ENCODE measurements around the gene NTF3.

The NTF3 gene

DNA sequence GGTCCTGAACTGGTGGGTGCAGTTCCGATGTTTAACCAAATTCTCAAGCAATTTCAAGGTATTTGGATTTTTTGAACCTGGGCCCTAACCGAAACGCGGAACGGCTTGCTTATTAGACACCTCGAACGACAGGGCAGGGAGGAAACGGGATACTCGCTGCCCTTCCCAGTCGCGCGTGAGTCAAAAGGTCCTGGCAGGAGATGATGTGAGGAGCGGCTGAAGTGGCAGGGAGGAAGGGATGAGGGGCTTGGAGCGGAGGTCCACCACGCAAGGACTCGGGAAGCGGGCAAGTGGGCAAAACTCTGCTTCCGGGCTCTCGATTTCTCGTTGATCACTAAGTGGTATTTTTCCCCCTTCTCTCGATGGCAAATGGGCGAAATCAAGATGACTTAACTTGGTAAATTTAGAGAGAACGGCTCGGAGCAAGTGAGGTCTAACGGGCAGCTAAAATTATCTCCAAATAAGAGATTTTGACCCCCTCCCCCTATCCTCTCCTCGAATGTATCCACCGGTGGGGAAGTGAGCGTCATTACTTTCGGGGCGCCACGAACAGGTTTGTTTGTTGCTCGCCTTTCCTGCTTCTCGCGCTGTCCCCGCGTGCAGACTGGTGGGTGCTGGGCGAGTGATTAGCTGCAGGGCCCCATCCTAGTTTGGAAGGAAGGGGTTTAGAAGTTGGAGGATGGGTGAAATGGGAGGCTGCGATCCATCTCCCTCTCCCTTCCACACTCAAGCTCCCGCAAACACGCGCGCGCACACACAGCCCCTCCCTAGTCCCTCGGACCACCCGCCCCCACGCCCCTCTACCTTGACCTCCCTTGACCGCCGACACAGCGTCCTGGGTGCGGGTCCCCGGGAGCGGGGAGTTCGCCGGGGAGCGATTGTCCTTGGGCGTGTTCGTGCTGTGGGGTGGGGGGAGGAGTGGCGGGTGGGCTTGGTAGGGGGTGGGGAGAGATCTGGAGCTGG lies 986 bp upstream of the NTF3 start:
- peak; percentile 69 for DNase-seq (ENCODE audit: low spot score)

GRCh38 chr12:5433081-5433844 lies 1.4 kb downstream of the NTF3 start:
- peak; percentile 80 for DNase-seq (ENCODE audit: low spot score)

DNA sequence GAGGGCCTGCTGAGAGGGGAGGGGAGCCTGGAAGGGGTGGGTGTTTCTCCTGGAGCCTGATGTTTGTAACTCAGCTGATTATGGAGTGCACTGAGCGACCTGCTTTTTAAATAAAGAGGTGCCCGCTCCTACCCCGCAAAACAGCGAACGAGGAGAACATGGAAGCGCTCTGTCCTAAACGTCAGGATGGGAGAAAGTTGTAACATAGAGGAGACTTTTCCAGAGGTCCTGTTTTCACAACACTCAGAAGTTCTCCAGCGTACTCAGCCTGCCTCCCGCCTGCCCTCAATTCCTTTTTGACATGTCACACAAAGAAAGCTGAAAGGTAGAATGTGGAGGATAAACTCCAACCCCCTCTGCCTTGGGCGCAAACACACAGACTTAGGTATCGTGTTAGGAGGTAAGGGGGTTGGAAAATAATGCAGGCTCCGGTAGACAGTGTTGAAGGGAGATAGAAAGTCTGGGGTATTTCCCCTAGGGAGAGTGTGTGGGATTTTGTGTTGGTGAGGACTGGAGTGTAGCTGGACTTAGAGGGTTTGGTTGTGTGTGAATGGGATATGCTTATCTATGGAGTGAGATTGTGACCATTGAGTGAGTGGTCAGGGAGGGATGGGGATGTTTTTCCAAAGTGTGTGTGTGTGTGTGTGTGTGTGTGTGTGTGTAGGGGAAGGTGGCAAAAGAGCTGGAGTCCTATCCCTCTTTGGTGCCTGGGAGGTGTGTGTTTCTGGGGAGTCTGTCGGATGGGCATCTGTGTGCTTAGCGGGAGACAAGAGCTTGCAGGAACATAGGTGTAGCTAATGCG lies 2.1 kb downstream of the NTF3 start:
- no peak for DNase-seq (ENCODE audit: low spot score)

DNA sequence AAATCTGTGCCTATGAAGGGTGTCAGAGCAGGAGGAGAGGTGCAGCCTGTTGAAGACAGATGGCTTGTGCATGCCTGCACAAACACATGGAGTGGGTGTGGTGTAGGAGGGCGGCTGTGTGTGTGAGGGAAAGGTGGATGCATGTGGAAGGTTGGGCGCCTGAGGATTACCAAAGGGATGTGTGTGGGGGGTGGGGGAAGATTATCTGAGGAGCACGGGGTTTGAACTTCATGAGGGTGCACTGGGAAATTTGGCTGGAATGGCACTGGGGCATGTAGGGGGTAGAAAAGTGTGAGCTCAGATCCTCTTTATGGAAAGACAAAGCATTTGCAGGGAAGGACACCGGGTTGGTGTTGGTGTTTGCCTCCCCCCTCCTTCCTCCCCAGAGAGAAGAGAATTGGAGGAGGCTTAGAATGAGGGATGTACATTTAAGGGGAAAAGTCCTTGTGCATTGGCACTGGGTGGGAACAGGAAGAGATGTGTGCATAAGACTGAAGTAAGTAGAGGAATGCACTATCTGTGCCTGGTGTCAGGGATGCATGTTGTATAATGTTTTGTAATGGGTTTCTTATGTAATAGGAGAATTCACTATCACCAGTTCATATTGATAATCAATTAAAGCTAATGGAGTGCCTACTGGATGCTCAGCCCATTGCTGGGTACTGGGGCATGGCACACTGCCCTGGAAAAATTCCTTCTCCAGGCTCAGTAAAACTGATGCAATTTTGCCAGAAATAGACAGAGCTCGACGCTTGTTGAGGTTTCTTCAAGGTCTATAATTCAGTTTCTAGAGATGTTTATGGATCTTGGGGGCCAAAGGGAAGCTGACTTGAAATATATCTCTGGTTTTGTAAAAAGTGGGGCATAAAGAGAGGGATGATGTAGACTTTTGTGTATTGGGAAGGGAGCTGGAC lies 3.0 kb downstream of the NTF3 start:
- no peak for DNase-seq (ENCODE audit: low spot score)

GRCh38 chr12:5437182-5437583 lies 5.3 kb downstream of the NTF3 start:
- DNase-seq (ENCODE audit: low spot score), result no peak

DNA sequence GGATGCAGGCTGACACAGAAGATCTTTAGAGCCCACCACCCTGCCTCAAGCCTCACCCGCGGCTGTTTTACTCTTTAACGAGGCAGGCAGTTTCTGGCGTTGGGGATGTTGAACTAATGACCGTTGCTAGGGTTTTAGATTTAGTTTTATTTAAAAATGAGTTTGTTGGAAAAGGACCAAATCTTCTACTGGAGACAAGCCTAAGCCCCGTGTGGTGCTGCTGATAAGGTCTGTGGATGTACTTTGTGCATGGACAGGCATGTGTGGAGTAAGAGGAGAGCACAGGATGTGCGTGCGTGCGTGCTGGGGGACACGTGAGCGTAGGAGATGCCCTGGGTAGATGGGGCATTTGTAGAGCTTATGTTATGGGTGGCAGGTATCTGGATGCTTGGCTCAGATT lies 5.7 kb downstream of the NTF3 start:
- no peak for DNase-seq (ENCODE audit: low spot score)

GRCh38 chr12:5438671-5439200 lies 6.8 kb downstream of the NTF3 start:
- DNase-seq (ENCODE audit: low spot score), result no peak

DNA sequence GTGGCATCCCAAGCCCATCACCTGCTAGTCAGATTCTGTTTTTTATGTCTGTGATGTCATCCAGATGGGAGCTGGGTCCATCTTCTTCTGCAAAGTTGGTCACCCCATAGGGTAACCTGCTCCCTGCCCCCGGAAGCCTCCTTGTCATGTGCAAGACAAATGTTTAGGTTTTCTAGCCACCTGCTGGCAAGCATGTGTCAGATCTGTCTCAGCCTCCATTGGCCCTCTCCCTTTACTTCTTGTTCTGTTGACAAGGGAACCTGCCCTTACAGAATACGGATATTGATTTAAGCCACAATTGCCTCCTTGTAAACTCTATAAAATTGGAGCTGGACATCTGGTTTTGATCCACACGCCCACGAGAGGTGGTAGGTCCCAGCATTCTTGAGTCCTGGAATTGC lies 7.5 kb downstream of the NTF3 start:
- DNase-seq (ENCODE audit: low spot score), result no peak

- peak; percentile 32 for DNase-seq (ENCODE audit: low spot score)
These were observed 7.9 kb downstream of the NTF3 start for GRCh38 chr12:5439788-5440300.

- no peak for DNase-seq (ENCODE audit: low spot score)
These were observed 9.1 kb downstream of the NTF3 start for GRCh38 chr12:5440978-5441377.

DNA sequence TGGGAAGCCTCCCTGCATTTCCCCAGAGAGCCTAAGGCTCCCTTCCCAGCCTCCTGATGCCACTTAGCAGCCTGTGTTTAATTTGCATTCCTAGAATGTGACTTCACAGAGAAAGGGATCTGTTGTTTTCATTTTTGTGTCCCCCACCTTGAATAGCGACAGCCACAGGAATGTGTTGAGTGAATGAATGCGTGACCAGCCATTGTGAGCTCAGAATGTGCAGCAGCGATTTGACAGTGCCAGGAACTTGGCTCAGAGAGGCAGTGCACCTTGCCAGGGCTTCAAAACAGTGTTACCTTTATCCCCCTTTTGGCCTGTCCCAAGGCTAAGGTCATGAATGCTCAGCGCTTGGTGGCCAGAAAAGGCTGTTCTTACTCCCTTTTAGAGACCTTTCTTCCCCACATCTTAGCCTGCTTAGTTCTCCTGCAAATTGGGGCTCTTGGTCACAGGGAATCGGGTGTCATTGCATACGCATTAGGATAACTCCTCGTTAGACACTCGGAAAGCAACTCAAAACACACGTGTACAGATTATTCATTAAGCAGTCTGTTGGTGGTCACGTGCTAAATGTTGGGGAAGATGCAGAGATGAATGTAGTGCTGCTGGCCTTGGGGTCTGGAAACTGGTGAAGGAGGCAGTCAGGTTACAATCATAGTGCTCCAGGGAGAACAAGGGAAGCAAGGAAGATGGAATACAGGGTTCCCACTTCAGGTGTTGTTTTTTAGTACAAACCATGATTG lies 9.8 kb downstream of the NTF3 start:
- no peak for DNase-seq (ENCODE audit: low spot score)

GRCh38 chr12:5442251-5443006 lies 10.5 kb downstream of the NTF3 start:
- DNase-seq (ENCODE audit: low spot score), result no peak

DNA sequence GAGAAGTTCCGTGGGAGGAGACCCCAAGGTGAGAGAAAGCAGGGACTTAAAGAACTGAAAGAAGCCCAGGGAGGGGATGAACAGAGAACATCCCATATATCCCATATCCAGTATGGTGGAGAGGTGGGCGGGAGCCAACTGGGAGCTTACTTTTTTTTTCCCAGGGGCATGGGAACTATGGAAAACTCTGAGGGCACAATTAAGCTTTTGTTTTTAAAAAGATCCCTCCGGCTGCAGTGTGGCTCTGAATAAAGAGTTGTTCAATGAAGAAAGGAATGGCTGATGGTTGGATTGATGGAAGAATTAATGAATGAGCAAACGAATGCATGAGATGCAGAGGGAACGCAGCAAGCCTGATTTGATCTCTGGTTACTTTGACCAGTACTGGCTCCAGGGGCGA lies 12.6 kb downstream of the NTF3 start:
- DNase-seq (ENCODE audit: low spot score), result no peak

GRCh38 chr12:5447320-5447719 lies 15.4 kb downstream of the NTF3 start:
- DNase-seq (ENCODE audit: low spot score), result no peak

DNA sequence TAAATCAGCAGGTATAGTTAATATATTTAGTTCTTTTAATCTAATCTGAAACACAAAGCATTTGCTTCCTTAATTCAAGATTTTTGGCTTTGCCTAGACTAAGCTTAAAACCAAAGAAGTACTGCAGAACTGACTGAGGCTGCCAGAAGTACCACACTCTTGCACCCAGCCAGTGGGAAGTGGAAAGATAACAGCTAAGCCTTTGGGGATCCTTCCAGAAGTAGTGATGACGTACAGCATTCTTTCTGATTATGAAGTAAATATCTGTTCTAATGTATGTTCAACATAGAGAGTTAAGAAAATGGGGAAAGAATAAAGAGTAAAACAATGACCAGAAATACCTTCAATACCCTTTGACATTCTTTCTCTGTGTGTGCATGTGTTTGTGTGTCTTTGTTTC lies 19.3 kb downstream of the NTF3 start:
- no peak for DNase-seq (ENCODE audit: low spot score)

DNA sequence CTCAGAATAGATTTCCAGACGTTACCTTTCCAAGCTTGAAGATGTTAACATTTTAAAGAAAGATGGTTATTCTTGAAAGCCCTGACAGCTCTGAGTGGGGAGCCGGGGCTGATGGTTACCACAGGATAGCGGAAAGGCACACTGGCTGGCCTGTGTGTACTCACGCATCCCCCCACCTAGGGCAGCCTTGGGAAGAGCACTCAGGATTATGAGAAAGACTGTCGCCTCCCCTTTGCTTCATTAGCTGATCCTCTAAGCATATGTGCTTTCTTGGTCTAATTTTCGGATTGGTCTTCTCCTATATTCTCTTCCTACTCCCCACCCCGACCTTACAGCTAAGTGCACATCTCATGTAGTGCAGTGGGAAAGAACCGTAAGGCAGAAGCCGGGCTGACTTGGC lies 20.7 kb downstream of the NTF3 start:
- DNase-seq (ENCODE audit: low spot score), result no peak

DNA sequence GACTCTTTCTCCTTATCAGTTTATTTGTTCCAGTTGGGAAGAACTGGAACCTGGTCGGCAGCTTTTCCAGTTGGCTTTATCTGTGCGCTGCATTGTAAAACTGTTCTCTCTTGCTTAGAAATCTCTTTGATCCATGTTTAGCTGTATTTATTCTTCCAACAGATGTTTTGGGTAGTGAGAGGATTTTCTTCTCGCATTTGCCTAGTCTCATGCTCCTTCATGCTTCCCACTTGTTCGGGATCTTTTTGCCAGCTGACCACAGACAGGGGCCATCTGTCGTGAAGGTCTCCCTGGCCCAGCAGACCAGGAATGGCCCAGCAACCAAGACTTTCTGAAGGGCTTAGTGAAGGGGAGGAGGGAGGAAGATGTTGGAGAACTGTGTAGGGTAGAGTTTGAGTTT lies 21.6 kb downstream of the NTF3 start:
- no peak for DNase-seq (ENCODE audit: low spot score)

DNA sequence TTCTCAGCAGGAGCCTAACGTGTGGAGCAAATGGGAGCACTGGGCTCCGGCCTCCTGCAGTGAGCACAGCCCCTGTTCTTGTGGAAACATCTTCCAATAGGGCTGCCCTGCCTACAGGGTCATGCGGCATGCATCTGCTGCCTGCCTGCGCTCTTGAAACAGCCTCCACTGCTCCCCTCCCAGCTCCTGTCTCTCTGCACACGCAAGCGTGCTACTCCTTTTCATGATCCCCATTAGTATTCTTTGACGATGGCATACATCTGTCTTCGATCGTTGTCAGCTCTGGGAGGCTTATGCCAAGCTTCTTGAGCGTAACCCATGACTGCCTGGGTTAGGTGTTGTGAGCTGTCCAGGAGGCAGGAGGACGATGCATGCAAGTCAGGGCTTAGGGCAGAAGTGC lies 23.1 kb downstream of the NTF3 start:
- no peak for DNase-seq (ENCODE audit: low spot score)

GRCh38 chr12:5456030-5456429 lies 24.1 kb downstream of the NTF3 start:
- DNase-seq (ENCODE audit: low spot score), result no peak

All from ecto neural progenitor cell (in vitro differentiated cells).